ENCODE measurements around the gene GPR119.
"Not testable (repeated sequence)": the region's sequence is repeated elsewhere in the genome, so short reads cannot be mapped to it uniquely, and the experiment has no call there.

Gene GPR119

DNA sequence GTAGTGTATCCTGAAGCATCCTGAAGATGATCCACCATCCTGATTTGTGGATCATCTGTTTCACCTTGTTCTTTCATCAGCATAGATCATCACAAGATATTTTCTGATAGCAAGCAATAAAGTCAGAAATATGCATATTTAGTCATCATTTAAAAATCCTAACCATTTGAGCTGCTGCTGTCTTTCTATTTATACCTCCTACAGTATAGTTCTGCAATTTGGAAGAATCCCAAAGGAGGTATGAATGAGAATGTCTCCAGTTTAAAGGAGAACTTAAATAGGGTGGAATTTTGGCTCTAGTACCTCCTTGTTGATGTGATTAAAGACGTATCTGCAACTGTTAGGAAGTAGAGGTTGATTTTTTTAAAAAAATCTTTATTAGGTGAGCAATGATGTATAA lies 38.2 kb downstream of the GPR119 start:
- Histone ChIP-seq H3K79me2 (no peaks in the 10 kb centered on the region), H3K4me2 (ENCODE audit: low read length) (no peak overlapping the region), H3K4me3 (ENCODE audit: low read depth, low read length) (no peak overlapping the region), H2AFZ (no peak overlapping the region), H3K36me3 (ENCODE audit: control insufficient read depth, insufficient read depth, low read length) (no peaks in the 10 kb centered on the region), H3K27ac (no peak overlapping the region), H3K9ac (no peak overlapping the region), H3K9me3 (ENCODE audit: control insufficient read depth, low read length) (no peaks in the 10 kb centered on the region), H3K4me1 (no peaks in the 10 kb centered on the region), H3K27me3 (ENCODE audit: control insufficient read depth, insufficient read depth, low read length) (no peaks in the 10 kb centered on the region)
- no peak for TF ChIP-seq CTCF (IDR thresholded peaks at IDR 0.05)

DNA sequence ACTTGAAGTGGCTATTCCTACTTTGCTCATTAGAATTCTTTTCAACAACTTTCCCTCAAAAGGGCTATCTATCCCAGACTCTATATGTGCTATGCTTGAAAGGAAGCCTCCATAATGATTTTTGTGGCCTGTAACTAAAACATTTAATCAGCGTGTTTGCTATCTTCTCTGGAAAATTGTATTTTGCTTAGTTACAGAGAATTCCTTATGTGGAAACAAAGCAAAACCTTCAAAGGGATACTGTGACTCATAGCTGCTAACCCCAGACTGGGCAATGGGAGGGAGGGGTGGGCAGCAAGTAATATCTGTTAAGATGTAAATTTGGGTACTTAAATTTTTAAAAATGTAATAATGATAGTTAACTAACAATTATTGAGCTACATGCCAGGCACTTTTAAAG lies 42.1 kb downstream of the GPR119 start:
- Histone ChIP-seq H3K9ac (no peak overlapping the region), H3K79me2 (no peaks in the 10 kb centered on the region), H3K4me2 (ENCODE audit: low read length) (no peak overlapping the region), H3K9me3 (ENCODE audit: control insufficient read depth, low read length) (no peaks in the 10 kb centered on the region), H3K27ac (no peak overlapping the region), H3K4me1 (no peaks in the 10 kb centered on the region), H3K36me3 (ENCODE audit: control insufficient read depth, insufficient read depth, low read length) (no peaks in the 10 kb centered on the region), H3K27me3 (ENCODE audit: control insufficient read depth, insufficient read depth, low read length) (no peaks in the 10 kb centered on the region), H3K4me3 (ENCODE audit: low read depth, low read length) (no peak overlapping the region), H2AFZ (no peak overlapping the region)
- no peak for TF ChIP-seq CTCF (IDR thresholded peaks at IDR 0.05)

DNA sequence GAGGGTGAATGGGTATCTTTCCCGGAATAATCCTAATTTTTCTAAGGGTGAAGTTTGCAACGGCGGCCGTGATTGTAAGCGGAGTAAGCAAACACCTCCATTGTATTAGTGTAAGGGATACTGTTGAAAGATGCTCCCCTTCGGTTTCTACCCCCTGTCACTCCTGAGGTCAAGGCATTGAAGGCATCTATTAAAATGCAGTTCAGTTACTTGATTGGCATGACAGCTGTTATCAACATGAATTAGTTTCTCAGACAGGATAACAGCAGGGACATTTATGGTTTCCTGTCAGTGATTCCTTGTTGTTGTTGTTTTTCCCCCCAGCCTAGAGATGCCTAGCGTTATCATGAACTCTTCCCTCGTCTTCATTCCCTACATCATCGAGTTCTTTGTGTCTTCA lies 45.2 kb downstream of the GPR119 start:
- Histone ChIP-seq H3K9ac (peak overlapping the region; percentile 46), H3K27ac (peak overlapping the region; percentile 63), H3K36me3 (ENCODE audit: control insufficient read depth, insufficient read depth, low read length) (no peaks in the 10 kb centered on the region), H3K79me2 (no peaks in the 10 kb centered on the region), H2AFZ (peak overlapping the region; percentile 91), H3K4me3 (ENCODE audit: low read depth, low read length) (peak overlapping the region; percentile 56), H3K4me1 (no peaks in the 10 kb centered on the region), H3K4me2 (ENCODE audit: low read length) (peak overlapping the region; percentile 39), H3K9me3 (ENCODE audit: control insufficient read depth, low read length) (no peaks in the 10 kb centered on the region), H3K27me3 (ENCODE audit: control insufficient read depth, insufficient read depth, low read length) (no peaks in the 10 kb centered on the region)
- TF ChIP-seq CTCF (IDR thresholded peaks at IDR 0.05): no peak

GRCh38 chrX:130339408-130340222 lies 45.9 kb downstream of the GPR119 start, which contains the start of gene SLC25A14:
Gene SLC25A14 (plus strand): TSS chrX:130339919. CDS start chrX:130340279, 360 bp downstream.
- H3K27ac ChIP-seq: peak within 1 kb of the TSS; percentile 63
- peak within 1 kb of the TSS; percentile 39 for H3K4me2 ChIP-seq (ENCODE audit: low read length)
- peak within 1 kb of the TSS; percentile 46 for H3K9ac ChIP-seq

GRCh38 chrX:130338869-130339268 lies 46.6 kb downstream of the GPR119 start:
- H3K27ac ChIP-seq; H3K27me3 ChIP-seq (ENCODE audit: control insufficient read depth, insufficient read depth, low read length); H3K36me3 ChIP-seq (ENCODE audit: control insufficient read depth, insufficient read depth, low read length); H3K4me2 ChIP-seq (ENCODE audit: low read length); H3K79me2 ChIP-seq; H3K4me1 ChIP-seq; H3K9ac ChIP-seq; H3K9me3 ChIP-seq (ENCODE audit: control insufficient read depth, low read length): not testable (repeated sequence)
- Histone ChIP-seq H2AFZ (peak overlapping the region; percentile 91), H3K4me3 (ENCODE audit: low read depth, low read length) (peak overlapping the region; percentile 56)

More at GRCh38 chrX:130339408-130340222, 45.9 kb downstream of the GPR119 start, which contains the start of gene SLC25A14:
- H2AFZ ChIP-seq: peak within 1 kb of the TSS; percentile 91
- no peaks in the 10 kb centered on the region for H3K79me2 ChIP-seq
- H3K9me3 ChIP-seq (ENCODE audit: control insufficient read depth, low read length): no peaks in the 10 kb centered on the region
- no peaks in the 10 kb centered on the region for H3K4me1 ChIP-seq
- peak within 1 kb of the TSS; percentile 56 for H3K4me3 ChIP-seq (ENCODE audit: low read depth, low read length)
- no peaks in the 10 kb centered on the region for H3K36me3 ChIP-seq (ENCODE audit: control insufficient read depth, insufficient read depth, low read length)
- H3K27me3 ChIP-seq (ENCODE audit: control insufficient read depth, insufficient read depth, low read length): no peaks in the 10 kb centered on the region
- TF ChIP-seq CTCF (IDR thresholded peaks at IDR 0.05): no peak
